HL-60 (cell line): ENCODE data around the gene LIMS2.
A peak's percentile ranks its signal among the peaks of the same experiment; 100 is the strongest.

Experiments
- CTCF ChIP-seq: IDR thresholded peaks from one replicate; pipeline ENCODE4 v1.5.1; 2011; ENCODE audit warnings: low read length, control low read depth, inconsistent platforms; ENCODE audit not compliant: insufficient read depth
- GABPA ChIP-seq: IDR thresholded peaks from 2 replicates; pipeline ENCODE4 v1.6.1; 2012; ENCODE audit warnings: low read depth
- REST ChIP-seq: IDR thresholded peaks from 2 replicates; pipeline ENCODE4 v1.6.1; 2012; ENCODE audit warnings: low read depth; ENCODE audit not compliant: insufficient replicate concordance
- SPI1 ChIP-seq: IDR thresholded peaks from 2 replicates; pipeline ENCODE4 v1.6.1; 2012; ENCODE audit warnings: low read depth, mild to moderate bottlenecking, borderline replicate concordance

GRCh38 chr2:127591221-127591923, 84.0 kb downstream of the LIMS2 start:
- TF ChIP-seq REST (no peak), CTCF (peak; percentile 100), GABPA (no peak), SPI1 (no peak)
